Left ventricle myocardium inferior (tissue), 1 donor: ENCODE measurements around the gene CACTIN. TPM values are rescaled to one million over a fixed set of nuclear protein-coding genes. Genes with fewer than 3 reads are reported as not detected.

ENCODE experiments used
- DNase-seq: peaks from one replicate; pipeline ENCODE4 v3.0.0-alpha.2; 2020
- H3K27ac ChIP-seq: fragments of 200-600 bp; replicated peaks from 2 replicates; pipeline ENCODE4 v1.8.0; 2021
- H3K27me3 ChIP-seq: fragments of 200-600 bp; 2 replicates; pipeline ENCODE4 v1.8.0; 2021; ENCODE audit warnings: low read depth
- H3K36me3 ChIP-seq: fragments of 200-600 bp; 2 replicates; pipeline ENCODE4 v1.8.0; 2021
- H3K4me1 ChIP-seq: fragments of 200-600 bp; 2 replicates; pipeline ENCODE4 v1.8.0; 2021
- H3K4me3 ChIP-seq: fragments of 200-600 bp; 2 replicates; pipeline ENCODE4 v1.8.0; 2021; ENCODE audit warnings: mild to moderate bottlenecking, moderate library complexity
- H3K9me3 ChIP-seq: fragments of 200-600 bp; replicated peaks from 2 replicates; pipeline ENCODE4 v1.8.0; 2021
- CTCF ChIP-seq: fragments of 200-600 bp; IDR thresholded peaks from 2 replicates; pipeline ENCODE4 v1.8.0; 2021; ENCODE audit warnings: antibody characterized with exemption, mild to moderate bottlenecking, borderline replicate concordance
- intact Hi-C: fragments of 100-400 bp; cut with micrococcal nuclease; formaldehyde crosslinking; loops from one replicate; pipeline ENCODE4 v1.11.0; 2022
- total RNA-seq: library from RNA; stranded (reverse); fragmentation: NEBNext Ultra II Directional; extraction: Animal tissue kit (Norgen Biotek cat#: 25700); gene quantifications from one replicate; pipeline ENCODE4 v1.2.1, GENCODE V29; 2021
- donor health status: DM: no; HTN: yes; CAD: no; lungs with severe emphysema.

Gene CACTIN
- total RNA-seq, 1 donor from 2014 or later, result 14.5 TPM

DNA sequence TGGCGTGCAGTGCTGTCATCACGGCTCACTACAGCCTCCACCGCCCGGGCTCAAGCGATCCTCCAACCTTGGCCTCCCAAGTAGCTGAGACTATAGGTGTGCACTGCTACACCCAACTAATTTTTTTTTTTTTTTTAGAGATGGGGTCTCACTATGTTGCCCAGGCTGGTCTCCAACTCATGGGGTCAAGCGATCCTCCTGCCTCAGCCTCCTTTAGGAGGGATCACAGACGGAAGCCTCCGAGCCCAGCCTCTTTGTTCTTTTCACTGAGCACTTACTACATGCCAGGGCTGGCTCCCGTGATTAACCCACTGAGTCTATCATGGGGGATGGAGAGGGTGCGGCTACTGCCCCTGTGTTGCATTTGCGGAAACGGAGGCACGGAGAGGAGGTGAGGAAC, 12.9 kb upstream of the CACTIN start:
- TF ChIP-seq CTCF, result no peak
- Histone ChIP-seq H3K27ac (no peak overlapping the region), H3K36me3 (peaks cover 78% of the 10 kb centered on the region), H3K4me3 (no peak overlapping the region), H3K9me3 (no peaks in the 10 kb centered on the region), H3K4me1 (no peaks in the 10 kb centered on the region), H3K27me3 (no peaks in the 10 kb centered on the region)
- DNase-seq, result no peak
- intact Hi-C loops, result no loop called here

DNA sequence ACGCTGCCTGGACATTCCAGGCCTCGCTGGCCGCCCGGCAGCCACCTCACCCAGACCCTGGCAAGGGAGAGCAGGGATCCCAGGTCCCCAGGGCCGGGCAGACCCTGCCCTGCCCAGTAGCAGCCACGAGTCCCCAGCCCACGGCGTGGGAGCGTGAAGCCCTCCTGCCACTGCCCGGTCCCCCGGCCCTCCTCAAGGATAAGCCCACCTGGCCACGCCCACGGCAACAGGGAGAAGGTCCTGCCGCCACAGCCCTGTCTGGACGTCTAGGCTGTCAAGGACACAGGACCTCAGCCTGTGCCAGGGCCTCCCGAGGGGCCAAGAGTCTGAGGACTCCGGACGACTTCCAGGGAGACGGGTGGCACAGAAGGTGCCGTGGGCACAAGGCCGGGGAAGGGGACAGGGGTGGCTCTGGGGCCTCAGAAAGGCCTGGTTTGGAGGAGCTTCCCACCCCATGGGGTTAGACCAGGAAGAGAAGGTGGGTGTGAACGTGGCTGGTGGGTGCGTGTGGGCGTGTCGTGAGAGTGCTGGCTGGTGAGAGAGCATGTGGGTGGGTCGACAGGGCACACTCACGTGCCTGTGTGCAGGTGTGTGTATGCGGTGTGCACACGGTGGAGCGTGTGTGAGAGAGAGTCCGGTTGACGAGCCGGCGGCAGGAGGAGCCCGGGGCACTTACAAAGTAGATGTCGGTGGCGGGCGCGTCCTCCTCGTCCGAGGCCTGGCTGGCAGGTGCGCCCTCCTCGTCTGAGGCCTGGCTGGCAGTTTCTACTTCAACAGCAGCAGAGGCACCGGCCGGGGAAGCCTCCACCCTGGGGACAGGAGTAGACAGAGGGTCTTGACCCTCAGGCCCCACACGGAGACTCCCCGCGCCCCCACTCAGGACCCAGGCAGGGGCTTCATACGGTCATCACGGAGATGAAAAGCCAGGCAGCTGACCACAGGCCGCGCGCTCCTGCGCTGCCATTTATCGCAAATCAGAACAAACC, 11.9 kb upstream of the CACTIN start:
- no peaks in the 10 kb centered on the region for H3K27me3 ChIP-seq
- H3K9me3 ChIP-seq, result no peaks in the 10 kb centered on the region
- no peak overlapping the region for H3K27ac ChIP-seq
- no peaks in the 10 kb centered on the region for H3K4me1 ChIP-seq
- no peak for TF ChIP-seq CTCF
- H3K4me3 ChIP-seq, result no peak overlapping the region
- DNase-seq, result no peak
- peaks cover 71% of the 10 kb centered on the region for H3K36me3 ChIP-seq
- intact Hi-C loops, result no loop called here

GRCh38 chr19:3637621-3638020, 11.0 kb upstream of the CACTIN start:
- H3K27me3 ChIP-seq, result no peaks in the 10 kb centered on the region
- H3K27ac ChIP-seq, result no peak overlapping the region
- intact Hi-C loops, result no loop called here
- TF ChIP-seq CTCF, result no peak
- no peaks in the 10 kb centered on the region for H3K9me3 ChIP-seq
- H3K4me3 ChIP-seq, result no peak overlapping the region
- H3K4me1 ChIP-seq, result no peaks in the 10 kb centered on the region
- DNase-seq, result no peak
- H3K36me3 ChIP-seq, result peaks cover 71% of the 10 kb centered on the region

DNA sequence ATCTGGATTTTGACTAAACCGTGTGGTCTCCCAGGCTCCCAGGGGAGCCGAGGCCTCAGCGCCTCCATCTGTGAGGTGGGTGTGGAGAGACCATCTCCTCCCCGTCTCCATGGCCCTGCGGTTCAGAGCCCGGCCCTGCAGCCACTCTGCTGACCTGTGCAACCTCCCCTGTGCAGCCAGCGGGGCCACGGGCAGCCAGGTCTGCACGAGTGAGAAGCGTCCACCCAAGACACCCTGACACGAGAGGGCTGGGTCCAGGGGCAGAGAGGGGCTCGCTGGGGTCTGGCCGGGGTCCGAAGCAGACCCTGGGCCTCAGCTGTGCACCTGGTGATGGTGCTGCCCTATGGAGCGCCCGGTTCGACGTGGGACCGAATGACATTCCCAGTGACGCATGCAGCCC, 10.4 kb upstream of the CACTIN start:
- TF ChIP-seq CTCF, result no peak
- Histone ChIP-seq H3K9me3 (no peaks in the 10 kb centered on the region), H3K4me3 (no peak overlapping the region), H3K27me3 (no peaks in the 10 kb centered on the region), H3K27ac (no peak overlapping the region), H3K36me3 (peaks cover 71% of the 10 kb centered on the region), H3K4me1 (no peaks in the 10 kb centered on the region)
- no peak for DNase-seq
- intact Hi-C loops, result no loop called here

DNA sequence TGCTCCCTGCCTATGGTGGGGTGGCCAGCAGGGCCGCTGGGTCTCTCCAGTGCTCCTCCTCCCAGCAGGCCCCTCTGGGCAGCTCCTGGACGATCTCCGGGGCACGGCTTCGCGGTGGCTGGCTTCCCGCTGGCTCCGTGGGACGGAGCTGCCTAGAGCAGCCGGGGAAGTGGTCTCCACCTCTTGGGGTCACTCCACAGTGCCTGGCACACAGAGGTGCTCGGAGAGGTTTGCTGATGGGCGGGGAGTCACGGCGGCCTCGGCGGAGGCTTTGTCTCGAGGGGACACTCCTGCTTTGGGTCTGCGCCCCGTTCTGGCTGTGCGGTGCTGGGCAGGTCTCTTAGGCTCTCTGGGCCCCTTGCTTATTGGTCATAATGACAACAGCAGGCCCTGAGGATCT, 9.9 kb upstream of the CACTIN start:
- intact Hi-C loops, result no loop called here

More for the DNA sequence above, 9.9 kb upstream of the CACTIN start:
- TF ChIP-seq CTCF, result no peak
- Histone ChIP-seq H3K4me3 (no peak overlapping the region), H3K4me1 (no peaks in the 10 kb centered on the region), H3K27ac (no peak overlapping the region), H3K27me3 (no peaks in the 10 kb centered on the region), H3K9me3 (no peaks in the 10 kb centered on the region), H3K36me3 (peaks cover 71% of the 10 kb centered on the region)
- no peak for DNase-seq
